Heart right ventricle (tissue), 16 donors: ENCODE data around the gene MROH2B. TPM values are rescaled to one million over a fixed set of nuclear protein-coding genes. Genes with fewer than 3 reads are reported as not detected.
A peak's percentile ranks its signal among the peaks of the same experiment; 100 is the strongest.

Experiments
- ATAC-seq, 8 donors: fragments of 200-7000 bp; cut with Tn5 transposase; one replicate each; pipeline ENCODE4 v1.9.1; 2020; ENCODE audit warnings: mild to moderate bottlenecking in 8 of 8, moderate library complexity in 8 of 8, moderate number of reproducible peaks in 1 of 8
- DNase-seq, 2 donors: peaks; one replicate each; pipeline ENCODE4 v3.0.0-alpha.2; 2020
- H3K27ac ChIP-seq, 10 donors: fragments of 200-600 bp; sonication (generic) in 2 of 10; one replicate each; pipeline versions ENCODE4 v1.5.0 to v1.8.0; 2020 to 2022; ENCODE audit warnings: mild to moderate bottlenecking in 3 of 10
- H3K27me3 ChIP-seq, 7 donors: fragments of 200-600 bp; one replicate each; pipeline ENCODE4 v1.8.0; 2021 to 2022; ENCODE audit warnings: mild to moderate bottlenecking in 2 of 7
- H3K36me3 ChIP-seq, 9 donors: fragments of 200-600 bp; sonication (generic) in 1 of 9; one replicate each; pipeline versions ENCODE4 v1.5.0 to v1.8.0; 2020 to 2022; ENCODE audit warnings: mild to moderate bottlenecking in 2 of 9
- H3K4me1 ChIP-seq, 9 donors: fragments of 200-600 bp; sonication (generic) in 1 of 9; one replicate each; pipeline versions ENCODE4 v1.5.0 to v1.8.0; 2020 to 2022; ENCODE audit warnings: mild to moderate bottlenecking in 4 of 9
- H3K4me3 ChIP-seq, 10 donors: fragments of 200-600 bp; sonication (generic) in 2 of 10; one replicate each; pipeline versions ENCODE4 v1.5.0 to v1.8.0; 2020 to 2022; ENCODE audit warnings: mild to moderate bottlenecking in 7 of 10, moderate library complexity in 2 of 10
- H3K9me3 ChIP-seq, 11 donors: fragments of 200-600 bp in 10 of 11; sonication (generic) in 2 of 11; one replicate each; pipeline versions ENCODE4 v1.5.0 to v1.8.0; 2013 to 2022; ENCODE audit warnings: mild to moderate bottlenecking in 2 of 11, control low read depth in 1 of 11, moderate library complexity in 1 of 11
- WGBS, 2 donors: extraction: QIAGEN DNeasy Blood & Tissue Kit; methylation state at CpG; one replicate each; pipeline ENCODE4 v1.1.7; 2013; ENCODE audit warnings: inconsistent platforms in 1 of 2; 5-methylcytosine and 5-hydroxymethylcytosine counted together
- intact Hi-C, 10 donors: fragments of 100-400 bp; cut with DNase I; formaldehyde crosslinking; loops; one replicate each; pipeline versions ENCODE4 v1.11.1 to v1.14.2; 2022
- polyA plus RNA-seq, 2 donors: library from polyadenylated mRNA; stranded (reverse); fragments of 200-250 nt; gene quantifications; one replicate each; pipeline ENCODE4 v1.2.3, GENCODE V29; 2013
- total RNA-seq, 10 donors: library from RNA; stranded (reverse); fragmentation: NEBNext Ultra II Directional in 3 of 10; extraction: Animal tissue kit (Norgen Biotek cat#: 25700) in 3 of 10; gene quantifications; one replicate each; pipeline versions ENCODE4 v1.2.1 to v1.2.4, GENCODE V29; 2021 to 2023
- TF ChIP-seq, protein P1 (sequence below), 9 donors: fragments of 200-600 bp; sonication (generic) in 2 of 9; IDR thresholded peaks; one replicate each; pipeline versions ENCODE4 v1.5.0 to v1.8.0; 2021 to 2022; ENCODE audit warnings: antibody characterized with exemption in 9 of 9, mild to moderate bottlenecking in 5 of 9, moderate library complexity in 1 of 9
- donor health status: Arrhythmogenic right ventricular cardiomyopathy.
- donor health status: ischemic (EF 13 %, LVEDD 7.1; RV severe dilation, severe dysfunction).
- donor health status: healthy with polysubstance abuse.
- donor health status: DM: no; HTN: yes; CAD: no.
- donor health status: DM: no; HTN: no; CAD: no.
- donor health status: ischemic (EF 25% LVEDD 6.9; RV normal size, moderate dysfunction).
- donor health status: ischemic (EF 25% LVEDD 5.7; RV mildly dilated, moderate dysfunction).
- donor health status: healthy.
- donor health status: DM: yes; HTN: yes; CAD: no.
- donor health status: Ischemic cardiomyopathy.
- donor health status: ischemic (EF 35%, LVEDD 5.7; RV mildly dilated, moderate dysfunction).
- donor health status: nonischemic (EF 11% LVEDD 7.7; RV severe dilation, severe dysfunction).
- donor health status: DM: yes; HTN: yes; CAD: no.
- donor health status: PGD.
- donor health status: ischemic (EF 29% LVEDD 5.4; RV normal size, mild dysfunction).
- donor health status: nonischemic (EF 23%, LVEDD 6.1; RV moderate dilation, normal function).

The MROH2B gene
- total and polyA plus RNA-seq, 12 donors, result under 0.01 TPM; not detected in 11

- H3K4me1 ChIP-seq, result peaks cover 0 to 16% (median 7%) of the 10 kb centered on the region in 9 donors
- 93 to 98% methylated on average over 5 of the region's 5 CpGs for WGBS, 2 donors
- no peaks in the 10 kb centered on the region for H3K27me3 ChIP-seq
- TF ChIP-seq, protein P1, sequence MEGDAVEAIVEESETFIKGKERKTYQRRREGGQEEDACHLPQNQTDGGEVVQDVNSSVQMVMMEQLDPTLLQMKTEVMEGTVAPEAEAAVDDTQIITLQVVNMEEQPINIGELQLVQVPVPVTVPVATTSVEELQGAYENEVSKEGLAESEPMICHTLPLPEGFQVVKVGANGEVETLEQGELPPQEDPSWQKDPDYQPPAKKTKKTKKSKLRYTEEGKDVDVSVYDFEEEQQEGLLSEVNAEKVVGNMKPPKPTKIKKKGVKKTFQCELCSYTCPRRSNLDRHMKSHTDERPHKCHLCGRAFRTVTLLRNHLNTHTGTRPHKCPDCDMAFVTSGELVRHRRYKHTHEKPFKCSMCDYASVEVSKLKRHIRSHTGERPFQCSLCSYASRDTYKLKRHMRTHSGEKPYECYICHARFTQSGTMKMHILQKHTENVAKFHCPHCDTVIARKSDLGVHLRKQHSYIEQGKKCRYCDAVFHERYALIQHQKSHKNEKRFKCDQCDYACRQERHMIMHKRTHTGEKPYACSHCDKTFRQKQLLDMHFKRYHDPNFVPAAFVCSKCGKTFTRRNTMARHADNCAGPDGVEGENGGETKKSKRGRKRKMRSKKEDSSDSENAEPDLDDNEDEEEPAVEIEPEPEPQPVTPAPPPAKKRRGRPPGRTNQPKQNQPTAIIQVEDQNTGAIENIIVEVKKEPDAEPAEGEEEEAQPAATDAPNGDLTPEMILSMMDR (IDR thresholded peaks at IDR 0.05), result no peak
- intact Hi-C loops, result loop anchor here in 2 of 10 donors (10.0 kb wide), 2 partner anchors 199 to 349 kb away; no protein-coding TSS in a partner anchor
- DNase-seq (no peak), ATAC-seq (no peak)
- H3K4me3 ChIP-seq, result no peak overlapping the region
- no peaks in the 10 kb centered on the region for H3K9me3 ChIP-seq
- H3K27ac ChIP-seq, result no peak overlapping the region
- no peaks in the 10 kb centered on the region for H3K36me3 ChIP-seq
Measured at GRCh38 chr5:40995801-40996586, 75.1 kb downstream of the MROH2B start.

DNA sequence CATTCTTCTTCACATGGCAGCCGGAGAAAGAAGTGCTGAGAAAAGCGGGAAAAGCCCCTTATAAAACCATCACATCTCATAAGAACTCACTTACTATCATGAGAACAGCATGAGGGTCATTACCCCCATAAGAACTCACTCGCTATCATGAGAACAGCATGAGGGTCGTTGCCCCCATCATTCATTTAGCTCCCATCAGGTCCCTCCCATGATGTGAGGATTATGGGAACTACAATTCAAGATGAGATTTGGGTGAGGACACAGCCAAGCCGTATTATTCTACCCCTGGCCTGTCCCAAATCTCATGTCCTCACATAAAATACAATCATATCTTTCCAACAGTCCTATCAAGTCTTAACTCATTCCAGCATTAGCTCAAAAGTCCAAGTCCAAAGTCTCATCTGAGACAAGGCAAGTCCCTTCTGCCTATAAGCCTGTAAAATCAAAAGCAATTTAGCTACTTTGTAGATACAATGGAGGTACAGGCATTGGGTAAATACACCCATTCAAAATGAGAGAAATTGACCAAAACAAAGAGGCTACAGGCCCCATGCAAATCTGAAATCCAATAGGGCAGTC, 79.1 kb downstream of the MROH2B start:
- intact Hi-C loops, result loop anchor here in 3 of 10 donors (1.0 to 10.0 kb wide), 4 partner anchors 200 to 353 kb away; no protein-coding TSS in a partner anchor

GRCh38 chr5:40991168-40991980, 79.8 kb downstream of the MROH2B start:
- peaks cover 0 to 8% (median 0%) of the 10 kb centered on the region in 11 donors for H3K9me3 ChIP-seq
- peak overlapping the region; percentile 43 to 77 (median 68) for H3K27ac ChIP-seq
- H3K4me3 ChIP-seq, result no peak overlapping the region
- H3K27me3 ChIP-seq, result no peaks in the 10 kb centered on the region
- TF ChIP-seq, protein P1 (IDR thresholded peaks at IDR 0.05), result no peak
- DNase-seq (peak in 1 of 2 donors; percentile 70), ATAC-seq (peak; percentile 83 to 96 (median 94))
- H3K36me3 ChIP-seq, result no peaks in the 10 kb centered on the region
- WGBS, 2 donors, result 14 to 19% methylated on average over 2 of the region's 2 CpGs
- intact Hi-C loops, result loop anchor here in 3 of 10 donors (1.0 to 10.0 kb wide), 4 partner anchors 201 to 353 kb away; no protein-coding TSS in a partner anchor
- peaks cover 0 to 28% (median 16%) of the 10 kb centered on the region in 9 donors for H3K4me1 ChIP-seq

More for the DNA sequence above, 79.1 kb downstream of the MROH2B start:
- no peaks in the 10 kb centered on the region for H3K36me3 ChIP-seq
- TF ChIP-seq, protein P1 (IDR thresholded peaks at IDR 0.05), result no peak
- H3K27ac ChIP-seq, result peak overlapping the region; percentile 43 to 77 (median 68)
- H3K27me3 ChIP-seq, result no peaks in the 10 kb centered on the region
- peaks cover 0 to 28% (median 16%) of the 10 kb centered on the region in 9 donors for H3K4me1 ChIP-seq
- peaks cover 0 to 6% (median 0%) of the 10 kb centered on the region in 11 donors for H3K9me3 ChIP-seq
- WGBS, 2 donors, result 81 to 86% methylated on average over 5 of the region's 5 CpGs
- ATAC-seq (no peak), DNase-seq (no peak)
- no peak overlapping the region for H3K4me3 ChIP-seq
